Fibroblast of skin of scalp (primary cell): Measurements from ENCODE around the gene WSB2. TPM values are rescaled to one million over a fixed set of nuclear protein-coding genes. Genes with fewer than 3 reads are reported as not detected.
A peak's percentile ranks its signal among the peaks of the same experiment; 100 is the strongest.
"Not testable (repeated sequence)": the region's sequence is repeated elsewhere in the genome, so short reads cannot be mapped to it uniquely, and the experiment has no call there.

ENCODE experiments used
- DNase-seq: peaks from one replicate; pipeline ENCODE4 v3.0.0-alpha.2; 2013
- polyA plus RNA-seq, 2 experiments: library from polyadenylated mRNA; unstranded; fragments of 120-200 nt; gene quantifications; one replicate each; pipeline ENCODE4 v1.2.1, GENCODE V29; 2013; ENCODE audit not compliant: insufficient read length in 2 of 2

Gene WSB2
- 89.9 TPM for polyA plus RNA-seq (2013, experiment 1 of 2; ENCODE audit: insufficient read length)
- polyA plus RNA-seq (2013, experiment 2 of 2; ENCODE audit: insufficient read length): 88.9 TPM

- DNase-seq: peak; percentile 71
Measured at GRCh38 chr12:118061011-118061872, at the start of gene WSB2. Gene WSB2, minus strand, starts transcription at chr12:118061179. Its CDS starts 131 bp downstream, at chr12:118061048.

GRCh38 chr12:118109088-118109487 is 48.1 kb upstream of the WSB2 start:
- DNase-seq: peak; percentile 11

- DNase-seq: no peak
Measured at GRCh38 chr12:118107694-118108093, 46.7 kb upstream of the WSB2 start.

- DNase-seq: no peak
Measured at GRCh38 chr12:118107011-118107410, 46.0 kb upstream of the WSB2 start.

- DNase-seq: peak; percentile 56
Measured at GRCh38 chr12:118103601-118104382, 42.8 kb upstream of the WSB2 start, which contains the start of gene VSIG10. Gene VSIG10, minus strand, starts transcription at chr12:118104011. Its CDS starts 340 bp downstream, at chr12:118103671.

- DNase-seq: peak; percentile 5
Measured at GRCh38 chr12:118103201-118103600, 42.2 kb upstream of the WSB2 start.

- no peak for DNase-seq
Measured at GRCh38 chr12:118102609-118103008, 41.6 kb upstream of the WSB2 start.

- DNase-seq: no peak
Measured at GRCh38 chr12:118102070-118102469, 41.1 kb upstream of the WSB2 start.

- DNase-seq: no peak
Measured at GRCh38 chr12:118101051-118101450, 40.1 kb upstream of the WSB2 start.

- no peak for DNase-seq
Measured at GRCh38 chr12:118098911-118099671, 38.1 kb upstream of the WSB2 start.

- DNase-seq: no peak
Measured at GRCh38 chr12:118098401-118098800, 37.4 kb upstream of the WSB2 start.

GRCh38 chr12:118094039-118094438 is 33.1 kb upstream of the WSB2 start:
- DNase-seq: no peak

- no peak for DNase-seq
Measured at GRCh38 chr12:118089782-118090181, 28.8 kb upstream of the WSB2 start.

GRCh38 chr12:118082161-118082560 is 21.2 kb upstream of the WSB2 start:
- no peak for DNase-seq

GRCh38 chr12:118081521-118081920 is 20.5 kb upstream of the WSB2 start:
- DNase-seq: not testable (repeated sequence)

- DNase-seq: no peak
Measured at GRCh38 chr12:118073768-118074167, 12.8 kb upstream of the WSB2 start.

GRCh38 chr12:118070650-118071049 is 9.7 kb upstream of the WSB2 start:
- DNase-seq: no peak

GRCh38 chr12:118068445-118068844 is 7.5 kb upstream of the WSB2 start:
- no peak for DNase-seq

- no peak for DNase-seq
Measured at GRCh38 chr12:118065380-118065779, 4.4 kb upstream of the WSB2 start.

- no peak for DNase-seq
Measured at GRCh38 chr12:118064608-118065007, 3.6 kb upstream of the WSB2 start.

GRCh38 chr12:118063576-118064391 is 2.8 kb upstream of the WSB2 start:
- DNase-seq: peak; percentile 56
